AG10803 (cell line): ENCODE measurements around the gene HNRNPC.
"Not testable (repeated sequence)": the region's sequence is repeated elsewhere in the genome, so short reads cannot be mapped to it uniquely, and the experiment has no call there.

Experiments used
- DNase-seq: peaks from one replicate; pipeline ENCODE4 v3.0.0; 2010; ENCODE audit warnings: low read depth
- H3K4me3 ChIP-seq: 2 replicates; pipeline ENCODE4 v1.5.1; 2011; ENCODE audit warnings: mild to moderate bottlenecking, low read length, control low read depth
- TF ChIP-seq, protein P1 (sequence below): conservative IDR thresholded peaks from 2 replicates; pipeline ENCODE4 v1.5.1; 2011; ENCODE audit warnings: mild to moderate bottlenecking, low read length, control low read depth, inconsistent platforms

The HNRNPC gene

DNA sequence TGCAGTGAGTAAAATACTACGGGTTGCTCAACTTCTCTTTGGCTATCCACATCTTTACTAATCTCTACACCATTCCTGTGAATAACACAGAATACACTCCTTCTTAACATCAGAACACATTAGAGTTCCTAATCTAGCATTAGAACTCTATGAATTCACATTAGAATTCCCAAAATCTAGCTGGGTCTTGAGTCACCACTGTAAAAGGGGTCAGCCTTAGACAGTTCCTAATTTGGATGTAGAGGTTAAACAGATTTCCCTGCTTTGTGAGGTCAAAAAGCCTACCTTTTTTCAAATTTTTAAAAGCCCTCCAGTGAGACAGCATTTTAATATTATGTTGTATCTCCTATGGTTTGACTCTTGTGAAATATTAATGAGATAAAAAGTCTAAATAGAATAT, 7.4 kb downstream of the HNRNPC start:
- TF ChIP-seq, protein P1, sequence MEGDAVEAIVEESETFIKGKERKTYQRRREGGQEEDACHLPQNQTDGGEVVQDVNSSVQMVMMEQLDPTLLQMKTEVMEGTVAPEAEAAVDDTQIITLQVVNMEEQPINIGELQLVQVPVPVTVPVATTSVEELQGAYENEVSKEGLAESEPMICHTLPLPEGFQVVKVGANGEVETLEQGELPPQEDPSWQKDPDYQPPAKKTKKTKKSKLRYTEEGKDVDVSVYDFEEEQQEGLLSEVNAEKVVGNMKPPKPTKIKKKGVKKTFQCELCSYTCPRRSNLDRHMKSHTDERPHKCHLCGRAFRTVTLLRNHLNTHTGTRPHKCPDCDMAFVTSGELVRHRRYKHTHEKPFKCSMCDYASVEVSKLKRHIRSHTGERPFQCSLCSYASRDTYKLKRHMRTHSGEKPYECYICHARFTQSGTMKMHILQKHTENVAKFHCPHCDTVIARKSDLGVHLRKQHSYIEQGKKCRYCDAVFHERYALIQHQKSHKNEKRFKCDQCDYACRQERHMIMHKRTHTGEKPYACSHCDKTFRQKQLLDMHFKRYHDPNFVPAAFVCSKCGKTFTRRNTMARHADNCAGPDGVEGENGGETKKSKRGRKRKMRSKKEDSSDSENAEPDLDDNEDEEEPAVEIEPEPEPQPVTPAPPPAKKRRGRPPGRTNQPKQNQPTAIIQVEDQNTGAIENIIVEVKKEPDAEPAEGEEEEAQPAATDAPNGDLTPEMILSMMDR: no peak
- no peak for DNase-seq
- no peak overlapping the region for H3K4me3 ChIP-seq

DNA sequence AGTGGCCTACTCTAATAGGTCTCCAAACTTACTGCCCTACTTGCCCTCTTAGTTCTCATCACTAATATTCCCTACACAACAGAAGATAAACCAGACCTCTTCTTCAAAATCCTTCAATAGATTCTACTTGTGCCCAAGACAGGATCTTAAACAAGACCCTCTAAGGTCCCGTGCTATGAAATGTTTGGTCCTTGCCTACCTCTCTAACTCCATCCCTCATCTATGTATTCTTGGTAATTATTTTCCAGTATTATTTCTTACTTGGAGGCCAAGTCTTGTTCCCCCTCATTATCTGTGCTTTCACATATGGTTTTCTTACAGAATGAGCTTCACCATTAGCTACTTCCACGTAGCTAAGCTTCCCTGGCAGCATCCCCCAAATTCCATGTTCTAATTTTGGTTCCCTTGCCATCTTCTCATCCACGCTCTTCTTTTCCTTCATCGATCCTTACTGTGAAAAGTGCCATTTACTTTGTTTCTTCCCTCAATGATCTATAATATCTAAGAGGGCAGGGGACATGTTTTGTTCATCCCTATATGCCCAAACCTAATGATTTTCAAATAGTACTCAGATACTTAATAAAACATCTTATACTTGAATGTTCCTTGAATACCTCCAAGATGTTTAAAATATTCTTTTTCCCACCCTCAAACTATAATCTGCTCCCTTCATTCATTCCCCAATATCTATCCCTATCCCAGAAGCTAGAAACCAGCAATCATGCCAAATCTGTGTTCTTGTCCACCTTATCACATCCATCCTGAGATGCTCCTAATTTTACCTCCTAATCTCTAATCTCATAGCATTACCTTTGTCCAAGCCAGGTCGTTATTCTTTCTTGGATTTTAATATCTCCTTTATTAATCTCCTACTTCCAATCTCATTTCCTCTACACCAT, 10.1 kb downstream of the HNRNPC start:
- DNase-seq: no peak
- H3K4me3 ChIP-seq: no peak overlapping the region
- TF ChIP-seq, protein P1: no peak

DNA sequence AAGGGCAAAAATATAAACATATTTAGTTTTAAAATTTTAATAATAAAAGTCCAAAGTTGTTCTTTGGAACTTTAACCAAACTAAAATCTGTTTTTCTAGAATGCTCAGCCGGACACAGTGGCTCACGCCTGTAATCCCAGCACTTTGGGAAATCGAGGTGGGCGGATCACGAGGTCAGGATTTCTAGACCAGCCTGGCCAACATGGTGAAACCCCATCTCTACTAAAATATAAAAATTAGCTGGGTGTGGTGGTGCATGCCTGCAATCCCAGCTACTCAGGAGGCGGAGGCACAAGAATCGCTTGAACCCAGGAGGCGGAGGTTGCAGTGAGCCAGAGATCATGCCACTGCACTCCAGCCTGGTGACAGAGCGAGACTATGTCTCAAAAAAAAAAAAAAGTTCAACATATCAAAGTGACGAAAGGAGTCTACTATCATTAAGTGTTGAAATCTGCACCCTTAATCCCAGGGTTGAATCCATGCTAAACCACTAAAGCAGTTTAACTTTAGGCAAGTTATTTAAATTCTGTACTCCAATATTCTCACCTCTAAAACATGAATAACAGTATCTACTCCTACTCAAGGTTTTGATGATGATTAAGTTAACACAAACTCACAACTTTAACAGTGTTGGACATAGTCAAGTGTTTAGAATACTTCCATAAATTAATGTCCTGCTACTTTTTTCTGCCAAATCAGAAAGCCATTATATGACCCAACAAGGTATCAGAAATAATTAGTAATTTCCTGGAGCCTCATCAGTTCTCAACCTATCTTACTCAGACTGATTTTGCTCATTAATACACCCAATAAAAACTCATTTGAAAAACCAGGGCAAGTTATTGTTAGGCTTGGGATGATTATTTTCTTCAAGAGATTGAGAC, 11.0 kb downstream of the HNRNPC start:
- H3K4me3 ChIP-seq: no peak overlapping the region
- TF ChIP-seq, protein P1: no peak
- DNase-seq: no peak

DNA sequence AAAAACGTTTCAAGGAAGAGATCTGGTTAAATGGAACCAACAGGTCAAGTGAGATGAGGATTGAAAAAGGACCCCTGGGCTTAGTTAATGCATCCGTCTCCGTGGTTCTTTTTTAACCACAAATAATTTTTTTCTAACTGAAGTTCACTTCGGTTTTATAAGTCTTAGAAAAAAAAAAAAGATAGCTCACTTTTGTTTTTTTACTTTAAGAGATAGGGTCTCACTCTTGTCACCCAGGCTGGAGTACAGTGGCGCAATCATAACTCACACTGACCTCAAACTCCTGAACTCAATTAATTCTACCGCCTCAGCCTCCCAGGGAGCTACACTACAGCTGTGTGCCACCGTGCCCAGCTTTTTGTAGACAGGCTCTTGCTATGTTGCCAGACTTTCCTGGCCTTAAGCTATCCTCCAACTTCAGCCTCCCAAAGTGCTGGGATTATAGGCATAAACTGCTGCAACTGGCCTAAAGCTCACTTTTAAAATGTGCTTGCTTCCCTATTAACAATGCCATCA, 11.8 kb downstream of the HNRNPC start:
- DNase-seq: peak; percentile 42
- no peak overlapping the region for H3K4me3 ChIP-seq
- TF ChIP-seq, protein P1: no peak

DNA sequence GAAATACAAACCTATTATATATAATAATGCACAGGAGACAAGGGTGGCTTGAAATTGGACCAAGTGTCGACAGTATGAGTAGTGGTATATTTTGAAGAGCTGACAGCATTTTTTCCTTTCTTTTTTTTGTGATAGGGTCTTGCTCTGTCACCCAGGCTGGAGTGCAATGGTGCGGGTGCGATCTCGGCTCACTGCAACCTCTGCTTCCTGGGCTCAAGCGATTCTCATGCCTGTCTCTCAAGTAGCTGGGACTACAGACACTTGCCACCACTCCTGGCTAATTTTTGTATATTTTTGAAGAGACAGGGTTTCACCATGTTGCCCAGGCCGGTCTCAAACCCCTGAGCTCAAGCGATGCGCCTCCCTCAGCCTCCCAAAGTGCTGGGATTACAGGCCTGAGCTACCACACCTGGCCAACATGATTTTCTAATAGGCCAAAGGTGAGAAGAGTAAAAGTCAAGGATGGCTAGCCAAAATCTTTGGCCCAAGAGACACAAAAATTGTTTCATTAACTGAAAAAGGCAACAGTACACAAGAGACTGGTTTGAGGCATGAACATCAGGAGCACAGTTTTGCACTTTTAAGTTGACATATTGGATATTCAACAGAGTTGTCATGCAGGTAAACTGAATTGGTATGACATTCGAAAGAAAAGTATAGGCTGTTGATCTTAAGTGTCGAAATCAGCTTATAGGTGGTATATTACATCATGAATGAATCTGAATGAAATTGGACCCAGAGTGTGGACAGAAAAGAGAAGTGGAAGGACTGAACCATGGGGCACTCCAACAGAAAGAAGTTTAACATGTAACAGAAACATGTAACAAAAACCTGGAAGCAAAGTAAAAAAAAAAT, 12.5 kb downstream of the HNRNPC start:
- TF ChIP-seq, protein P1: no peak
- no peak overlapping the region for H3K4me3 ChIP-seq
- no peak for DNase-seq

DNA sequence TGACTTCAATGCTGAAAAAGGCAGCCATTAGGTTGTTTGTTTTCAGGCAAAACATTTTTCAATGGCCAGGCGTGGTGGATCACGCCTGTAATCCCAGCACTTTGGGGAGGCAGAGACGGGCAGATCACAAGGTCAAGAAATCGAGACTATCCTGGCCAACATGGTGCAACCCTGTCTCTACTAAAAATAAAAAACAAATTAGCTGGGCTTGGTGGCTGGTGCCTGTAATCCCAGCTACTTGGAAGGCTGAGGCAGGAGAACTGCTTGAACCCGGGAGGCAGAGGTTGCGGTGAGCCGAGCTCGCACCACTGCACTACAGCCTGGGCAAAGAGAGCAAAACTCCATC, 13.2 kb downstream of the HNRNPC start:
- DNase-seq, H3K4me3 ChIP-seq: not testable (repeated sequence)
